Aorta (tissue), 5 donors: ENCODE data around the gene LIX1L. TPM values are rescaled to one million over a fixed set of nuclear protein-coding genes. Genes with fewer than 3 reads are reported as not detected.
A peak's percentile ranks its signal among the peaks of the same experiment; 100 is the strongest.
"Not testable (repeated sequence)": the region's sequence is repeated elsewhere in the genome, so short reads cannot be mapped to it uniquely, and the experiment has no call there.

ENCODE experiments used
- ATAC-seq: fragments of 200-7000 bp; cut with Tn5 transposase; one replicate; pipeline ENCODE4 v1.9.1; 2022; ENCODE audit warnings: moderate library complexity; ENCODE audit not compliant: low FRiP score
- DNase-seq, 2 donors: peaks; one replicate each; pipeline ENCODE4 v3.0.0-alpha.2; 2020
- H3K27ac ChIP-seq, 2 donors: one replicate each; pipeline ENCODE4 v1.5.1; 2013; ENCODE audit warnings: low read length in 2 of 2, mild to moderate bottlenecking in 2 of 2, moderate library complexity in 2 of 2, control low read depth in 1 of 2, inconsistent platforms in 1 of 2, low read depth in 1 of 2
- H3K27me3 ChIP-seq, 2 donors: one replicate each; pipeline ENCODE4 v1.6.1; 2013; ENCODE audit warnings: control low read depth in 1 of 2, low read length in 1 of 2, mild to moderate bottlenecking in 1 of 2, moderate library complexity in 1 of 2; ENCODE audit not compliant: insufficient read depth in 2 of 2, control insufficient read depth in 1 of 2
- H3K36me3 ChIP-seq, 2 donors: one replicate each; pipeline ENCODE4 v1.6.1; 2013; ENCODE audit warnings: control low read depth in 1 of 2, low read length in 1 of 2, mild to moderate bottlenecking in 1 of 2; ENCODE audit not compliant: insufficient read depth in 2 of 2, control insufficient read depth in 1 of 2
- H3K4me1 ChIP-seq, 2 donors: one replicate each; pipeline ENCODE4 v1.6.1; 2013; ENCODE audit warnings: low read length in 2 of 2, control low read depth in 1 of 2, mild to moderate bottlenecking in 1 of 2, moderate library complexity in 1 of 2; ENCODE audit not compliant: insufficient read depth in 2 of 2, control insufficient read depth in 1 of 2
- H3K4me3 ChIP-seq, 2 donors: one replicate each; pipeline ENCODE4 v1.5.1; 2013; ENCODE audit warnings: low read length in 2 of 2, control low read depth in 1 of 2, mild to moderate bottlenecking in 1 of 2
- H3K9me3 ChIP-seq: one replicate; pipeline ENCODE4 v1.6.1; 2013; ENCODE audit warnings: mild to moderate bottlenecking, low read length; ENCODE audit not compliant: control insufficient read depth
- WGBS, 2 donors: extraction: QIAGEN DNeasy Blood & Tissue Kit; methylation state at CpG; one replicate each; pipeline ENCODE4 v1.1.7; 2013; 5-methylcytosine and 5-hydroxymethylcytosine counted together
- intact Hi-C, 2 donors: fragments of 100-400 bp; cut with DNase I; formaldehyde crosslinking; loops; one replicate each; pipeline versions ENCODE4 v1.14.2 to v1.15.0; 2022
- polyA plus RNA-seq, 2 donors: library from polyadenylated mRNA; stranded (reverse); fragments of 200-250 nt; gene quantifications; one replicate each; pipeline ENCODE4 v1.2.3, GENCODE V29; 2013
- total RNA-seq, 2 donors: library from RNA; stranded (reverse); fragmentation: NEBNext Ultra II Directional; extraction: Animal tissue kit (Norgen Biotek cat#: 25700); gene quantifications; one replicate each; pipeline ENCODE4 v1.2.1, GENCODE V29; 2021
- donor health status: healthy with polysubstance abuse.
- donor health status: Bipolar disorder and iron deficiency.
- donor health status: DM: no; HTN: no; CAD: no.
- donor health status: DM: no; HTN: no; CAD: no.
- donor health status: DM: yes; HTN: yes; CAD: no.

LIX1L gene
- total and polyA plus RNA-seq, 4 donors, result 18.0 to 60.0 (median 41.3) TPM

- Histone ChIP-seq H3K27me3 (no peaks in the 10 kb centered on the region), H3K4me3 (no peak overlapping the region), H3K27ac (no peak overlapping the region), H3K4me1 (no peaks in the 10 kb centered on the region), H3K36me3 (peaks cover 2 to 4% of the 10 kb centered on the region in 2 donors), H3K9me3 (no peaks in the 10 kb centered on the region)
- no peak for ATAC-seq
- DNase-seq, result no peak
- WGBS, 2 donors, result 83 to 85% methylated on average over 4 of the region's 4 CpGs
- intact Hi-C loops, result no loop called here
These were observed 15.4 kb downstream of the LIX1L start for GRCh38 chr1:145942405-145942804.

- no peak for DNase-seq
- WGBS, 2 donors, result 84 to 94% methylated on average over 1 of the region's 1 CpG
- peaks cover 0 to 5% of the 10 kb centered on the region in 2 donors for H3K36me3 ChIP-seq
- no peak for ATAC-seq
- no peak overlapping the region for H3K4me3 ChIP-seq
- intact Hi-C loops, result no loop called here
- H3K9me3 ChIP-seq, result no peaks in the 10 kb centered on the region
- H3K27ac ChIP-seq, result no peak overlapping the region
- no peaks in the 10 kb centered on the region for H3K27me3 ChIP-seq
- H3K4me1 ChIP-seq, result no peaks in the 10 kb centered on the region
These were observed 20.4 kb downstream of the LIX1L start for GRCh38 chr1:145937436-145937835.

GRCh38 chr1:145936247-145936646 lies 21.6 kb downstream of the LIX1L start:
- Histone ChIP-seq H3K36me3 (peaks cover 0 to 5% of the 10 kb centered on the region in 2 donors), H3K27ac (no peak overlapping the region)
- 78 to 81% methylated on average over 8 of the region's 8 CpGs for WGBS, 2 donors

GRCh38 chr1:145935708-145936107 lies 22.1 kb downstream of the LIX1L start:
- H3K27ac ChIP-seq, result no peak overlapping the region

More at GRCh38 chr1:145936247-145936646, 21.6 kb downstream of the LIX1L start:
- ATAC-seq (no peak), DNase-seq (no peak)
- H3K4me3 ChIP-seq, result no peak overlapping the region
- H3K9me3 ChIP-seq, result no peaks in the 10 kb centered on the region
- no peaks in the 10 kb centered on the region for H3K27me3 ChIP-seq
- no peaks in the 10 kb centered on the region for H3K4me1 ChIP-seq
- intact Hi-C loops, result no loop called here

GRCh38 chr1:145932522-145933009 lies 25.3 kb downstream of the LIX1L start:
- intact Hi-C loops, H3K27me3 ChIP-seq, DNase-seq, ATAC-seq, H3K36me3 ChIP-seq, H3K9me3 ChIP-seq, H3K27ac ChIP-seq, H3K4me1 ChIP-seq, H3K4me3 ChIP-seq: not testable (repeated sequence)
- 53% methylated on average over 9 of the region's 9 CpGs for WGBS, 2 donors

More at GRCh38 chr1:145935708-145936107, 22.1 kb downstream of the LIX1L start:
- intact Hi-C loops, result no loop called here
- Histone ChIP-seq H3K9me3 (no peaks in the 10 kb centered on the region), H3K4me3 (no peak overlapping the region), H3K4me1 (no peaks in the 10 kb centered on the region), H3K36me3 (peaks cover 0 to 5% of the 10 kb centered on the region in 2 donors), H3K27me3 (no peaks in the 10 kb centered on the region)
- DNase-seq (no peak), ATAC-seq (no peak)

- Histone ChIP-seq H3K27ac (peak overlapping the region; percentile 30 to 77), H3K4me3 (peak overlapping the region; percentile 35 to 72), H3K9me3 (no peaks in the 10 kb centered on the region), H3K4me1 (no peaks in the 10 kb centered on the region), H3K27me3 (no peaks in the 10 kb centered on the region), H3K36me3 (peaks cover 0 to 1% of the 10 kb centered on the region in 2 donors)
- ATAC-seq (no peak), DNase-seq (no peak)
- 67 to 68% methylated on average over 20 of the region's 20 CpGs for WGBS, 2 donors
- intact Hi-C loops, result loop anchor here (2.0 kb wide), 2 partner anchors 29 to 35 kb away; no protein-coding TSS in a partner anchor
These were observed 29.7 kb downstream of the LIX1L start for GRCh38 chr1:145927916-145928643.

GRCh38 chr1:145927063-145927886 lies 30.5 kb downstream of the LIX1L start, which contains the start of gene RBM8A:
Gene RBM8A (minus strand): TSS chr1:145927484. CDS start chr1:145927426, 58 bp downstream.
- peak within 1 kb of the TSS; percentile 69 to 77 for H3K27ac ChIP-seq
- no peaks in the 10 kb centered on the region for H3K9me3 ChIP-seq
- intact Hi-C loops, result loop anchor here (2.0 kb wide), 2 partner anchors 30 to 36 kb away; no protein-coding TSS in a partner anchor
- peak within 1 kb of the TSS; percentile 67 to 72 for H3K4me3 ChIP-seq
- ATAC-seq, result peak; percentile 97
- no peaks in the 10 kb centered on the region for H3K4me1 ChIP-seq
- peaks cover 0 to 1% of the 10 kb centered on the region in 2 donors for H3K36me3 ChIP-seq
- H3K27me3 ChIP-seq, result no peaks in the 10 kb centered on the region
- 0% methylated on average over 41 of the region's 41 CpGs for WGBS, 2 donors
- peak; percentile 95 to 96 for DNase-seq

- 7 to 9% methylated on average over 19 of the region's 19 CpGs for WGBS, 2 donors
- peaks cover 0 to 1% of the 10 kb centered on the region in 2 donors for H3K36me3 ChIP-seq
- no peaks in the 10 kb centered on the region for H3K4me1 ChIP-seq
- intact Hi-C loops, result loop anchor here (2.0 kb wide), 2 partner anchors 30 to 36 kb away; no protein-coding TSS in a partner anchor
- peak overlapping the region; percentile 34 to 69 for H3K27ac ChIP-seq
- DNase-seq, result no peak
- peak; percentile 3 for ATAC-seq
- H3K4me3 ChIP-seq, result peak overlapping the region; percentile 30 to 67
- H3K9me3 ChIP-seq, result no peaks in the 10 kb centered on the region
- H3K27me3 ChIP-seq, result no peaks in the 10 kb centered on the region
These were observed 31.1 kb downstream of the LIX1L start for GRCh38 chr1:145926686-145927062.
